Measurements from ENCODE around the gene SCAMP4. TPM values are rescaled to one million over a fixed set of nuclear protein-coding genes. Genes with fewer than 3 reads are reported as not detected.
A peak's percentile ranks its signal among the peaks of the same experiment; 100 is the strongest.

The SCAMP4 gene
- total RNA-seq, 2 donors from 2014 or later, result 34.8 to 66.2 TPM

DNA sequence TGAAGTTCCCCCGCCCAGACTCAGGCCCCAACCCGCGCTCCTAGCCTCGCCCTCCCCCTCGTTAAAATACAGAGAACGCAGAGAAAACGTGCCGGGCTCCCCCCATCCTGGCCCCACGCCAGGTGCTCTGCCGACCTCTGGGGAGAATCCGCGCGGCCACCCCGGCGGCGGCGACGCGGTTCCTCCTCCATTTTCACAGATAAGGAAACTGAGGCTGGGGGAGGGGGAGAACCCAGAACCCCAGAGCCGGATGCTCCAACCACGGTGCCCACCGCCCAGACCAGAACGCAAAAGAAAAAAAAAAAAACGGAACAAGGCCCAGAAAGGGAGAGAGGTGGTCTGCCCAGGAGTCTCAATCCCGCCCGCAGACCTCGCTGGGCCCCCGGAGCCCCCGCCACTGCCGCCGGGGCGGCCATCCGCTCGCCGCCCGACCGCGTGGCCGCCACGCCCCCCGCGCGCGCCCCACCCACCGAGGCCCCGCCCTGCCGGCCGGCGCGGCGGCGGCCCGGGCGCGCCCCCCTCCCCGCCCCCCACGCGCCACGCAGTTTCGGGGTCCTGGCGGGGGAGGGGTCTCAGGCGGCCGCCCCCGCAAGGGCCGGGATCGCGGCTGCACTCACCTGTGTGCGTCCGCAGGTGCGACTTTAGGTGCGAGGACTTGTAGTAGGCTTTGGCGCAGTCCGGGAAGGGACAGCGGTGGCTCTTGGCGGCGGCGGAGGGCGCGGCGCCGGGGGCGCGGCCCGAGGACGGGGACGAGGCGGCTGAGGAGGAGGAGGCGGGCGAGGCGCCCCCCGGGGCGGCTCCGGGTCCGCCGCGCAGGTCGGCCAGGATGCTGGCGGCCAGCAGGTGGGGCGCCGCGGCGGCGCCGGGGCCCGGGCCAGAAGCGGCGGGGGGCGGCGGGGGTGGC is 42.5 kb upstream of the SCAMP4 start:
- H3K36me3 Mint-ChIP-seq, result no peaks in the 10 kb centered on the region
- peak overlapping the region; percentile 76 to 89 for H3K27ac Mint-ChIP-seq
- H3K27me3 Mint-ChIP-seq, result no peaks in the 10 kb centered on the region
- H3K9me3 Mint-ChIP-seq, result no peaks in the 10 kb centered on the region
- ATAC-seq, result peak in 1 of 2 donors; percentile 2
- H3K4me1 Mint-ChIP-seq (ENCODE audit: low read depth in 2 of 2), result peaks cover 9 to 12% of the 10 kb centered on the region in 2 donors
- peak overlapping the region; percentile 92 for H3K4me3 Mint-ChIP-seq
- peak; percentile 74 for DNase-seq (ENCODE audit: low spot score)

DNA sequence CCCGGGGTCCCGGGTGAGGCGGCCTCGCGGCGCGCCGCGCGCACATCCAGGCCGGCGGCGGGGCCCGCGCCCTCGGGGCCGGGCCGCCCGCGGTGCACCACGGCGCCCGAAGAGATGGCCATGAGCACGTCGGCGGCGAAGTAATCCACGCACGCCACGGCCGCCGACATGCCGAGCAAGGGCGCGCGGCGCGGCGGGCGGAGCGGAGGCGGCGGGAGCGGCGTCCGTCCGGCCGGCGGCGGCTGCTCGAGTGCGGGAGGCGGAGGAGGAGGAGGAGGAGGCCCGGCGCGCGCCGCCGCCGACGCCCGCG is 41.9 kb upstream of the SCAMP4 start, which contains the start of gene KLF16:
Gene KLF16 (minus strand): TSS at position 252 of the 310 bp plus-strand sequence. CDS start 82 bp downstream, at position 170.
- ATAC-seq (no peak), DNase-seq (ENCODE audit: low spot score) (no peak)
- peak within 1 kb of the TSS; percentile 76 to 89 for H3K27ac Mint-ChIP-seq
- H3K9me3 Mint-ChIP-seq, result no peaks in the 10 kb centered on the region
- H3K4me3 Mint-ChIP-seq, result peak within 1 kb of the TSS; percentile 92
- peaks cover 9 to 14% of the 10 kb centered on the region in 2 donors for H3K4me1 Mint-ChIP-seq (ENCODE audit: low read depth in 2 of 2)
- no peaks in the 10 kb centered on the region for H3K27me3 Mint-ChIP-seq
- no peaks in the 10 kb centered on the region for H3K36me3 Mint-ChIP-seq

DNA sequence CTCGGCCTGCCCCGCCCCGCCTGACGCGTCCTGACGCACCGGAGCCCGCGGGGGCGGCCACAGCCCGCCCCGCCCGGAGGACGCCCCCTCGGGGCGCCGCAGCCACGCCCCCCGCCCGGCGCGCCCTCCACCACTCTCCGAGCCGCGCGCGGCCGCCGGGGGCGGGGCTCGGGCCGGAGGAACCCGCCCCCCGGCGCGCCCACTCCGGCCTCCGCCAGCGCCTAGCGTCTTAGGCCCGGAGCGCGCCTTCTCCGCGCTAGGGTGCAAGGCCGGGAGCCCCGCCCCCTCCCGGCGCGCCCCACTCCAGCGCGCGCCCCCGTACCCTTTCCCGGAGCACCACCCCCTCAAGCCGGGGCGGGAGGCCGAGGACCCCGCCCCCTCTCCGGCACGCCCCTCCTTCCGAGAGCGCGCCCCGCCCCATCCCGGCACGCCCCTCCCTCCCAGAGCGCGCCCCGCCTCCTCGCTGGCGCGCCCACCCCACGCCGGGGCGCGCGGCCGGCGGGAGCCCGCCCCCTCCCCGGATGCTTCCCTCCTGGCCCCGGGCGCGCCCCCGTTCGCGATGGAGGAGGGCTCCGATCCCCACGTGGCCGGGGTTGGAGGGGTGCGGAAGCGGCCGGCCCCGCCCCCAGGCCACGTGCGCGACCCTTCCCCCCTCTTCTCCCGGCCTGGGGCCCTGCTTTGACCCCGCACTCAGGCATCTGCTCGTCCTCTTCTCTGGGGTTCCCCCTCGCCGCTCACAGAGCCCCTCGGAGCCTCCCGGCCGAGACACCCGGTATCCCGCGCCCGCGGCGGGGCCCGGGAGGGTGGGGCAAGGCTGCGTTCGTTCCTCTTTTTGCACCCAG is 41.3 kb upstream of the SCAMP4 start:
- H3K4me1 Mint-ChIP-seq (ENCODE audit: low read depth in 2 of 2), result peaks cover 11 to 15% of the 10 kb centered on the region in 2 donors
- DNase-seq (ENCODE audit: low spot score) (peak; percentile 96), ATAC-seq (peak; percentile 83 to 87)
- no peaks in the 10 kb centered on the region for H3K27me3 Mint-ChIP-seq
- peak overlapping the region in 1 of 2 donors; percentile 54 for H3K27ac Mint-ChIP-seq
- peak overlapping the region; percentile 60 for H3K4me3 Mint-ChIP-seq
- H3K9me3 Mint-ChIP-seq, result no peaks in the 10 kb centered on the region
- no peaks in the 10 kb centered on the region for H3K36me3 Mint-ChIP-seq

DNA sequence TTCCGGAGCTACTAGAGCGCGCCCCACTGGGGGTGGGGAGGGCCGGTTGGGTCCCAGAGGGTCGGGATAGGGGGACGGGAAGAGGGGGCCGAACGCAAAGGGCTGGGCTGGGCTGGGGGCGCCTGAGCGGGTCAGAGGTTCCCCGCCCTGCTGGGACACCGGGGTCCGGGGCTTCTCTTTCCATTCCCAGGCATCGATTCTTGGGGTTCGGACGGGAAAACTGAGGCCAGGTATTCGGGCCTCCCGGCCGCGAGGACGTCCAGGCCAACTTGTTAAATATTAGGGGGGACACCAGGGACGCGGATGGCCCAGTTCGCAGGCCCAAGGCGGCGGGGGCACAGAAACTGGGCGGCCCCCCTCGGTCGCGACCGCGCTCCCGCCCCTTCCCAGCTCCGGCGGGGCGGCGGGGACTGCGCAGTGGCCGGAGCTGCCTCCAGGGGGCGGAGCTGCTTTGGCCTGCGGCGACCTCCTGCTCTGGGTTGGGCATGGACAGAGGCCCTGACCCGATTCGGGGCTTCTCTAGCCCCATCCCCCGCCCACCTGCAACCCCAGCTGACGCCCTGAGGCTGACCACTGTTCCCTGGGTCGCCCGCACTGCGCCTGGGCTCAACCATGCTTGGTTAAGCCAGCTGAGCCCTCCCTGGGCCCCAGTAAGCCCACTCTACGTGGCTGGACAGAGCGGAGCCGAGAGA is 40.6 kb upstream of the SCAMP4 start:
- DNase-seq (ENCODE audit: low spot score) (peak; percentile 87), ATAC-seq (peak; percentile 54 to 62)
- Mint-ChIP-seq H3K9me3 (no peaks in the 10 kb centered on the region), H3K27me3 (no peaks in the 10 kb centered on the region), H3K4me3 (peak overlapping the region; percentile 60), H3K36me3 (no peaks in the 10 kb centered on the region), H3K4me1 (ENCODE audit: low read depth in 2 of 2) (peaks cover 13 to 14% of the 10 kb centered on the region in 2 donors), H3K27ac (peak overlapping the region in 1 of 2 donors; percentile 54)

DNA sequence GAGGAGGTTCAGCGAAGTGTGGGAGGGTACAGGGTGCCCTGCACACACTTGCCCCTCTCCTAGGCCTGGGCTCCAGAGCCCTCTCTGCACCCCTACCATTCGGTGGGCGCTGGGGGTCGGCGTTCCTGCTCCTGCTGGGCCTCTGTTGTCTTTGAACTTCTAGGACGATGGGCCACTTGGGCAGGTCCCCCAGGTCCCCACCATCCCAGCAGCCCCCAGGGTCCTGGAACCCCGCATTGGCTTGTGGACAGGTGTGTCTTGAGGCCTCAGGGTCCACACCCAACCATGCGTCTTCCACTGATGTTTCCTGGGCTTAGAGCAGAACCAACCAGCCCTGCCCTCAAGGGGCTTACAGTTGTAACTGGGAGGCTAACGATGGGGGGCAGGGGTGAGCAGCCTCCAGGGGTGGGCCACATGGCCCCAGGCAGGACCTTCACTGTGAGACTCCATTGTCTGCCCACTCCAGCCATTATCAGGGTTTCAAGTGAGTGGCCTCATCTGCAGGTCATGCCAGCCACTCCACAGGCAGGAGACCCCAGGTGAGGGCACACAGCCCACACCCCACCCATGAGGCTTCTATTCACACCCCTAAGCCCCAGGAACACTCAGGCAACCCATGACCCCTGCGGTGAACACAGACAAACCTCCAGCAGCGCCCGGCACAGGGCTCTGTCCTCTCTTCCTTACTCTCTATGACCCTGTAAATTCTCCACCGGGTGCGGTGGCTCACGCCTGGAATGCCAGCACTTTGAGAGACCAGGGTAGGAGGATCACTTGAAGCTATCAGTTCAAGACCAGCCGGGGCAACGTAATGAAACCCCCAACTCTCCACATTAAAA is 39.8 kb upstream of the SCAMP4 start:
- no peaks in the 10 kb centered on the region for H3K36me3 Mint-ChIP-seq
- no peaks in the 10 kb centered on the region for H3K27me3 Mint-ChIP-seq
- ATAC-seq (no peak), DNase-seq (ENCODE audit: low spot score) (no peak)
- H3K4me3 Mint-ChIP-seq, result peak overlapping the region; percentile 60
- H3K9me3 Mint-ChIP-seq, result no peaks in the 10 kb centered on the region
- peak overlapping the region; percentile 23 to 54 for H3K27ac Mint-ChIP-seq
- H3K4me1 Mint-ChIP-seq (ENCODE audit: low read depth in 2 of 2), result peaks cover 14 to 15% of the 10 kb centered on the region in 2 donors

- Mint-ChIP-seq H3K36me3 (no peaks in the 10 kb centered on the region), H3K4me1 (ENCODE audit: low read depth in 2 of 2) (peaks cover 6 to 9% of the 10 kb centered on the region in 2 donors), H3K27ac (no peak overlapping the region), H3K27me3 (no peaks in the 10 kb centered on the region), H3K9me3 (no peaks in the 10 kb centered on the region), H3K4me3 (no peak overlapping the region)
- DNase-seq (ENCODE audit: low spot score) (no peak), ATAC-seq (no peak)
These were observed 38.4 kb upstream of the SCAMP4 start for GRCh38 chr19:1866693-1867348.

GRCh38 chr19:1867349-1867724 is 37.9 kb upstream of the SCAMP4 start:
- ATAC-seq (no peak), DNase-seq (ENCODE audit: low spot score) (no peak)
- Mint-ChIP-seq H3K4me1 (ENCODE audit: low read depth in 2 of 2) (peaks cover 5 to 9% of the 10 kb centered on the region in 2 donors), H3K27ac (no peak overlapping the region), H3K36me3 (no peaks in the 10 kb centered on the region), H3K27me3 (no peaks in the 10 kb centered on the region), H3K9me3 (no peaks in the 10 kb centered on the region), H3K4me3 (no peak overlapping the region)

GRCh38 chr19:1868971-1869370 is 36.2 kb upstream of the SCAMP4 start:
- Mint-ChIP-seq H3K4me3 (no peak overlapping the region), H3K27me3 (no peaks in the 10 kb centered on the region), H3K36me3 (no peaks in the 10 kb centered on the region), H3K9me3 (no peaks in the 10 kb centered on the region), H3K27ac (peak overlapping the region in 1 of 2 donors; percentile 60), H3K4me1 (ENCODE audit: low read depth in 2 of 2) (peaks cover 8 to 13% of the 10 kb centered on the region in 2 donors)
- no peak for ATAC-seq
- DNase-seq (ENCODE audit: low spot score), result no peak

- Mint-ChIP-seq H3K27me3 (no peaks in the 10 kb centered on the region), H3K27ac (no peak overlapping the region), H3K4me1 (ENCODE audit: low read depth in 2 of 2) (peaks cover 27 to 28% of the 10 kb centered on the region in 2 donors), H3K36me3 (no peaks in the 10 kb centered on the region), H3K4me3 (no peak overlapping the region), H3K9me3 (no peaks in the 10 kb centered on the region)
- no peak for DNase-seq (ENCODE audit: low spot score)
- ATAC-seq, result no peak
These were observed 34.0 kb upstream of the SCAMP4 start for GRCh38 chr19:1871140-1871597.

DNA sequence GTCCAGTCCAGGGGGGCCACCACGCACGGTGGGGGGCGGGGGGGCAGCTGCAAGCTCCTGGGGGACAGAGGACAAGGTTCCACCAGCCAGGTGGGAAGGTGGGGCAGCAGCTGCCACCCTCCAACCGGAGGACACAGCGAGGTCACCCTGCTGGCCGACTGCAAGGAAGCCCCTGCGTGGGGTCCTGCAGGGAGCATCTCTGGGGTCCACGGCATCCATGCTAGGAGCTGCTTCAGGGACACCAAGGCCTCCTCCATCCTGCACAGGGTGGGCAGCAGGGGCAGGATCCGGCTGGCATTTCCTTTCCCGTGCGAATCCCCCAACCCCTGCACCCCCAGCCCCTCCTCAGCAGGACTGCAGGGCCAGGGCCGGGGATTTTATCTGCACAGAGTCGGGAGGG is 33.6 kb upstream of the SCAMP4 start:
- no peak overlapping the region for H3K27ac Mint-ChIP-seq
- H3K27me3 Mint-ChIP-seq, result no peaks in the 10 kb centered on the region
- no peaks in the 10 kb centered on the region for H3K36me3 Mint-ChIP-seq
- H3K4me1 Mint-ChIP-seq (ENCODE audit: low read depth in 2 of 2), result peaks cover 30 to 31% of the 10 kb centered on the region in 2 donors
- no peak for DNase-seq (ENCODE audit: low spot score)
- no peak overlapping the region for H3K4me3 Mint-ChIP-seq
- ATAC-seq, result no peak
- no peaks in the 10 kb centered on the region for H3K9me3 Mint-ChIP-seq

DNA sequence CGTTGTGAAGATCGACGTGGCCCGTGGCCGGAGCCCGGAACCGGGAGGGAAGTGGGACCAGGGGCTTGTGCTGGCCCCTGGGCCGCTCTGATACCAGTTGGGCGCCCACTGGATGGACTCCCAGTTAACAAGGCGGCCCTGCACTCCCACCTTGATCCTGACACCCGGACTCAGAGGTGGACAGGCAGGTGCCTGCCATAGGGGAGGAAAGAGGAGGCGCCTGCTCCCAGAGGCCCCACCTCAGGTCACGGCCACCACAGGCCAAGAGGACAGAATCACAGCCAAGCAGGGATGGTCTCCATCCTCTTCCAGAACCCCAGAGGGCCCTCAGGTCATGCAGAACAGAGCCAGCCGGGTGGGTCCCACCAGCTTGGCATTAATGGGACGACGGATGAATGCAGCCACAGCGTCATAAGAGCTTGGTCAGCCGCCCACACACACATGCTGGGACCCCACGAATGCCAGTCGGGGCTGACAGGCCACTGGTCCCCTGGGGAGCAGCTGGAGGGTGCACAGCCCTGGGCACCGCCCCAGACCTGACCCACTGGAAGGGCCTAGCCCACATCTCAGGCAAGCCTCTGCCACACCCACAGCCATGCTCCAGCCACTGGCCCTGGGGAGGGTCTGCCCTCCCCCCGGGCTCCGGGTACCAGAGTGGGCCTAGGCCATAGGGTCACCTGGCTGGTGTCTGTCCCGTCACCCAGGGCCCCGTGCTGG is 32.2 kb upstream of the SCAMP4 start:
- peaks cover 30 to 31% of the 10 kb centered on the region in 2 donors for H3K4me1 Mint-ChIP-seq (ENCODE audit: low read depth in 2 of 2)

More for the DNA sequence above, 32.2 kb upstream of the SCAMP4 start:
- Mint-ChIP-seq H3K27me3 (no peaks in the 10 kb centered on the region), H3K9me3 (no peaks in the 10 kb centered on the region), H3K36me3 (no peaks in the 10 kb centered on the region), H3K27ac (peak overlapping the region; percentile 28 to 37), H3K4me3 (peak overlapping the region; percentile 4)
- ATAC-seq, result no peak
- DNase-seq (ENCODE audit: low spot score), result no peak
